Measurements from ENCODE around the gene ZNF232. TPM values are rescaled to one million over a fixed set of nuclear protein-coding genes. Genes with fewer than 3 reads are reported as not detected.
"Not testable (repeated sequence)": the region's sequence is repeated elsewhere in the genome, so short reads cannot be mapped to it uniquely, and the experiment has no call there.

Gene ZNF232
- total and polyA plus RNA-seq, 2 donors (not counting 1 experiment from before 2014, with no cell fraction given), result 4.2 to 7.3 TPM

GRCh38 chr17:5127910-5128309 lies 16.2 kb upstream of the ZNF232 start:
- H2AFZ ChIP-seq (ENCODE audit: low read length), result no peak overlapping the region
- H3K4me3 ChIP-seq (replicated peaks in 1 of 4; ENCODE audit: control extremely low read depth in 1 of 4, insufficient read depth in 1 of 4, low read depth in 3 of 4, low read length in 4 of 4), result no peak overlapping the region
- H3K9ac ChIP-seq (ENCODE audit: insufficient read depth, low read length), result no peak overlapping the region
- no peaks in the 10 kb centered on the region for H4K20me1 ChIP-seq (ENCODE audit: control insufficient read depth, extremely low read depth, insufficient read depth, low read length)
- no peaks in the 10 kb centered on the region for H3K36me3 ChIP-seq (ENCODE audit: control insufficient read depth, insufficient read depth, low read length)
- no peaks in the 10 kb centered on the region for H3K79me2 ChIP-seq (ENCODE audit: control insufficient read depth, insufficient read depth, low read length)
- H3K4me2 ChIP-seq (ENCODE audit: extremely low read depth, insufficient read depth, low read length), result no peak overlapping the region
- H3K9me3 ChIP-seq (ENCODE audit: control insufficient read depth, insufficient read depth, low read depth, low read length), result no peaks in the 10 kb centered on the region
- H3K27ac ChIP-seq (ENCODE audit: insufficient read depth, low read length), result no peak overlapping the region
- H3K4me1 ChIP-seq (ENCODE audit: control insufficient read depth, extremely low read depth, insufficient read depth, low read length), result no peaks in the 10 kb centered on the region
- TF ChIP-seq EZH2 (IDR thresholded peaks at IDR 0.05; ENCODE audit: low read length, missing control alignments) (no peak), CTCF (conservative IDR thresholded peaks at IDR 0.05 in 1 of 2, IDR thresholded peaks at IDR 0.05 in 1 of 2; ENCODE audit: low read depth in 1 of 2, low read length in 2 of 2) (no peak)
- DNase-seq (ENCODE audit: low read depth in 2 of 2), result no peak
- H3K27me3 ChIP-seq (ENCODE audit: control insufficient read depth, insufficient read depth, low read length), result peaks cover 7% of the 10 kb centered on the region

- Histone ChIP-seq H3K9ac (ENCODE audit: insufficient read depth, low read length) (no peak overlapping the region), H3K27ac (ENCODE audit: insufficient read depth, low read length) (no peak overlapping the region), H3K79me2 (ENCODE audit: control insufficient read depth, insufficient read depth, low read length) (no peaks in the 10 kb centered on the region), H3K9me3 (ENCODE audit: control insufficient read depth, insufficient read depth, low read depth, low read length) (no peaks in the 10 kb centered on the region), H3K4me2 (ENCODE audit: extremely low read depth, insufficient read depth, low read length) (no peak overlapping the region), H3K4me1 (ENCODE audit: control insufficient read depth, extremely low read depth, insufficient read depth, low read length) (no peaks in the 10 kb centered on the region), H3K4me3 (replicated peaks in 1 of 4; ENCODE audit: control extremely low read depth in 1 of 4, insufficient read depth in 1 of 4, low read depth in 3 of 4, low read length in 4 of 4) (no peak overlapping the region), H2AFZ (ENCODE audit: low read length) (no peak overlapping the region), H3K36me3 (ENCODE audit: control insufficient read depth, insufficient read depth, low read length) (no peaks in the 10 kb centered on the region), H3K27me3 (ENCODE audit: control insufficient read depth, insufficient read depth, low read length) (peaks cover 16% of the 10 kb centered on the region), H4K20me1 (ENCODE audit: control insufficient read depth, extremely low read depth, insufficient read depth, low read length) (no peaks in the 10 kb centered on the region)
- DNase-seq (ENCODE audit: low read depth in 2 of 2), result no peak
- TF ChIP-seq EZH2 (IDR thresholded peaks at IDR 0.05; ENCODE audit: low read length, missing control alignments) (no peak), CTCF (conservative IDR thresholded peaks at IDR 0.05 in 1 of 2, IDR thresholded peaks at IDR 0.05 in 1 of 2; ENCODE audit: low read depth in 1 of 2, low read length in 2 of 2) (no peak)
Measured at GRCh38 chr17:5126719-5127488, 15.2 kb upstream of the ZNF232 start.

GRCh38 chr17:5124896-5125295 lies 13.2 kb upstream of the ZNF232 start:
- not testable (repeated sequence) for H3K4me3 ChIP-seq (replicated peaks in 1 of 4; ENCODE audit: control extremely low read depth in 1 of 4, insufficient read depth in 1 of 4, low read depth in 3 of 4, low read length in 4 of 4); H2AFZ ChIP-seq (ENCODE audit: low read length); H3K27ac ChIP-seq (ENCODE audit: insufficient read depth, low read length); H3K4me2 ChIP-seq (ENCODE audit: extremely low read depth, insufficient read depth, low read length); H3K9ac ChIP-seq (ENCODE audit: insufficient read depth, low read length); DNase-seq (ENCODE audit: low read depth in 2 of 2); H3K9me3 ChIP-seq (ENCODE audit: control insufficient read depth, insufficient read depth, low read depth, low read length); H4K20me1 ChIP-seq (ENCODE audit: control insufficient read depth, extremely low read depth, insufficient read depth, low read length); H3K36me3 ChIP-seq (ENCODE audit: control insufficient read depth, insufficient read depth, low read length); H3K79me2 ChIP-seq (ENCODE audit: control insufficient read depth, insufficient read depth, low read length); H3K4me1 ChIP-seq (ENCODE audit: control insufficient read depth, extremely low read depth, insufficient read depth, low read length)
- peaks cover 16% of the 10 kb centered on the region for H3K27me3 ChIP-seq (ENCODE audit: control insufficient read depth, insufficient read depth, low read length)

- H2AFZ ChIP-seq (ENCODE audit: low read length); H4K20me1 ChIP-seq (ENCODE audit: control insufficient read depth, extremely low read depth, insufficient read depth, low read length); DNase-seq (ENCODE audit: low read depth in 2 of 2); H3K4me1 ChIP-seq (ENCODE audit: control insufficient read depth, extremely low read depth, insufficient read depth, low read length); H3K4me2 ChIP-seq (ENCODE audit: extremely low read depth, insufficient read depth, low read length); H3K79me2 ChIP-seq (ENCODE audit: control insufficient read depth, insufficient read depth, low read length); H3K9me3 ChIP-seq (ENCODE audit: control insufficient read depth, insufficient read depth, low read depth, low read length); H3K36me3 ChIP-seq (ENCODE audit: control insufficient read depth, insufficient read depth, low read length); H3K4me3 ChIP-seq (replicated peaks in 1 of 4; ENCODE audit: control extremely low read depth in 1 of 4, insufficient read depth in 1 of 4, low read depth in 3 of 4, low read length in 4 of 4); H3K27ac ChIP-seq (ENCODE audit: insufficient read depth, low read length); H3K9ac ChIP-seq (ENCODE audit: insufficient read depth, low read length): not testable (repeated sequence)
- peaks cover 16% of the 10 kb centered on the region for H3K27me3 ChIP-seq (ENCODE audit: control insufficient read depth, insufficient read depth, low read length)
Measured at GRCh38 chr17:5124125-5124760, 12.6 kb upstream of the ZNF232 start.
